Breast epithelium (tissue), 3 donors: ENCODE measurements around the gene TBX6.

ENCODE experiments used
- POLR2A ChIP-seq: fragments of 450-650 bp; IDR thresholded peaks from one replicate; pipeline ENCODE4 v1.6.1; 2016; ENCODE audit warnings: antibody characterized with exemption, mild to moderate bottlenecking, moderate library complexity
- TF ChIP-seq, protein P1 (sequence below), 3 donors: fragments of 450-650 bp; IDR thresholded peaks; one replicate each; pipeline ENCODE4 v1.5.1; 2016 to 2017; ENCODE audit warnings: antibody characterized with exemption in 3 of 3, mild to moderate bottlenecking in 3 of 3, moderate library complexity in 3 of 3

DNA sequence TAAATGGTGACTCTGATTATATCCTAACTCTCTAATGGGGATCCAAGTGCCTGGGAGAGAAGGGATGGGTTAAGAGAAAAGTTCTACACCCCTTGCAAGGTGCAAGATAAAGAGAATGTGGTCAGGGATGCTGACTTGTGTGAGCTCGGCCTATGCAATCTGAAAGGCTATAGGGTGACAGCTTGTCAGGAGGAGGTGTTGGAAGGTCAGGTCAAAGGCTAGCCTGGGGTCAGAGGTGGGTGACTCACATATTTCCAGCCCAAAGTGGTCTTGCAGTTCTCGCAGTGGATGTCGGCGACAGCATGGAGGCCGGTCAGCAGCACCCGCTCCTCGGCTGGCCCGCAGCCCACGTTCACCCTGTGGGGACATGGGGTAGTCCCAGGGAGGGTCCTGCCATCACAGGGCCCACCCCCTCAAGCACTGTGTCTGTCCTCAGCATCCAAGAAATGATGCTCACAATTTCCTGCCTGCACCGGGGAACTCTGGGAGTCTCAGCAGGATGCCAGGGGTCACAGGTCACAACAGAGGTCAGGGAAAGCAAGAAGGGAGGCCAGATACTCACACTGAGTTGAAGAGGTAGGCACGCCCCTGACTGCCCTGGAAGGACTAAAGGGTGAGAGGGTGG, 2.9 kb upstream of the TBX6 start:
- TF ChIP-seq, protein P1, sequence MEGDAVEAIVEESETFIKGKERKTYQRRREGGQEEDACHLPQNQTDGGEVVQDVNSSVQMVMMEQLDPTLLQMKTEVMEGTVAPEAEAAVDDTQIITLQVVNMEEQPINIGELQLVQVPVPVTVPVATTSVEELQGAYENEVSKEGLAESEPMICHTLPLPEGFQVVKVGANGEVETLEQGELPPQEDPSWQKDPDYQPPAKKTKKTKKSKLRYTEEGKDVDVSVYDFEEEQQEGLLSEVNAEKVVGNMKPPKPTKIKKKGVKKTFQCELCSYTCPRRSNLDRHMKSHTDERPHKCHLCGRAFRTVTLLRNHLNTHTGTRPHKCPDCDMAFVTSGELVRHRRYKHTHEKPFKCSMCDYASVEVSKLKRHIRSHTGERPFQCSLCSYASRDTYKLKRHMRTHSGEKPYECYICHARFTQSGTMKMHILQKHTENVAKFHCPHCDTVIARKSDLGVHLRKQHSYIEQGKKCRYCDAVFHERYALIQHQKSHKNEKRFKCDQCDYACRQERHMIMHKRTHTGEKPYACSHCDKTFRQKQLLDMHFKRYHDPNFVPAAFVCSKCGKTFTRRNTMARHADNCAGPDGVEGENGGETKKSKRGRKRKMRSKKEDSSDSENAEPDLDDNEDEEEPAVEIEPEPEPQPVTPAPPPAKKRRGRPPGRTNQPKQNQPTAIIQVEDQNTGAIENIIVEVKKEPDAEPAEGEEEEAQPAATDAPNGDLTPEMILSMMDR (IDR thresholded peaks at IDR 0.05) = no peak
- TF ChIP-seq POLR2A = no peak
